Heart left ventricle (tissue), 16 donors: ENCODE results near the gene SORCS2. TPM values are rescaled to one million over a fixed set of nuclear protein-coding genes. Genes with fewer than 3 reads are reported as not detected.

Source experiments
- ATAC-seq, 4 donors: fragments of 200-7000 bp; cut with Tn5 transposase; one replicate each; pipeline ENCODE4 v1.9.1; 2020 to 2022; ENCODE audit warnings: moderate library complexity in 4 of 4, mild to moderate bottlenecking in 3 of 4, moderate number of reproducible peaks in 1 of 4
- DNase-seq, 5 donors: peaks; one replicate each; pipeline ENCODE4 v3.0.0-alpha.2; 2020
- H3K27ac ChIP-seq, 12 donors: fragments of 200-600 bp; sonication (generic) in 4 of 12; one replicate each; pipeline versions ENCODE4 v1.5.0 to v1.8.0; 2016 to 2022; ENCODE audit warnings: mild to moderate bottlenecking in 2 of 12
- H3K27me3 ChIP-seq, 9 donors: fragments of 200-600 bp; sonication (generic) in 2 of 9; one replicate each; pipeline versions ENCODE4 v1.5.1 to v1.8.0; 2016 to 2022; ENCODE audit warnings: mild to moderate bottlenecking in 3 of 9
- H3K36me3 ChIP-seq, 9 donors: fragments of 200-600 bp; sonication (generic) in 2 of 9; one replicate each; pipeline versions ENCODE4 v1.5.0 to v1.8.0; 2018 to 2022; ENCODE audit warnings: mild to moderate bottlenecking in 2 of 9
- H3K4me1 ChIP-seq, 12 donors: fragments of 200-600 bp; sonication (generic) in 4 of 12; one replicate each; pipeline versions ENCODE4 v1.5.0 to v1.8.0; 2016 to 2022; ENCODE audit warnings: mild to moderate bottlenecking in 3 of 12
- H3K4me3 ChIP-seq, 12 donors: fragments of 200-600 bp; sonication (generic) in 4 of 12; one replicate each; pipeline versions ENCODE4 v1.5.0 to v1.8.0; 2017 to 2022; ENCODE audit warnings: mild to moderate bottlenecking in 9 of 12, moderate library complexity in 4 of 12
- H3K9me3 ChIP-seq, 12 donors: fragments of 200-600 bp; sonication (generic) in 4 of 12; one replicate each; pipeline versions ENCODE4 v1.5.0 to v1.8.0; 2016 to 2022; ENCODE audit warnings: mild to moderate bottlenecking in 1 of 12
- CTCF ChIP-seq, 12 donors: fragments of 200-600 bp; sonication (generic) in 4 of 12; IDR thresholded peaks; one replicate each; pipeline versions ENCODE4 v1.5.0 to v1.8.0; 2018 to 2022; ENCODE audit warnings: antibody characterized with exemption in 12 of 12, mild to moderate bottlenecking in 5 of 12
- POLR2A ChIP-seq, 2 donors: fragments of 450-650 bp; IDR thresholded peaks; one replicate each; pipeline ENCODE4 v1.6.1; 2017; ENCODE audit warnings: antibody characterized with exemption in 2 of 2, mild to moderate bottlenecking in 2 of 2, moderate library complexity in 2 of 2
- WGBS, 4 donors: extraction: QIAGEN DNeasy Blood & Tissue Kit in 2 of 4; methylation state at CpG; one replicate each; pipeline versions ENCODE4 v1.1.5 to v1.1.7; 2013 to 2018; 5-methylcytosine and 5-hydroxymethylcytosine counted together
- intact Hi-C, 10 donors: fragments of 100-400 bp; cut with DNase I; formaldehyde crosslinking; loops; one replicate each; pipeline versions ENCODE4 v1.11.1 to v1.14.2; 2022
- polyA plus RNA-seq, 2 donors: library from polyadenylated mRNA; stranded (reverse); fragments of 200-250 nt; gene quantifications; one replicate each; pipeline ENCODE4 v1.2.3, GENCODE V29; 2013
- total RNA-seq, 9 donors: library from RNA; depleted of rRNA in 2 of 9; stranded (reverse); fragments of >200 nt in 2 of 9; fragmentation: NEBNext Ultra II Directional in 3 of 9; extraction: Animal tissue kit (Norgen Biotek cat#: 25700) in 3 of 9; gene quantifications; one replicate each; pipeline versions ENCODE4 v1.1.0 to v1.2.4, GENCODE V29; 2016 to 2023
- donor health status: ischemic (EF 13 %, LVEDD 7.1; RV severe dilation, severe dysfunction).
- donor health status: healthy with polysubstance abuse.
- donor health status: DM: no; HTN: yes; CAD: no.
- donor health status: DM: no; HTN: no; CAD: no.
- donor health status: ischemic (EF 25% LVEDD 6.9; RV normal size, moderate dysfunction).
- donor health status: ischemic (EF 25% LVEDD 5.7; RV mildly dilated, moderate dysfunction).
- donor health status: healthy.
- donor health status: DM: yes; HTN: yes; CAD: no.
- donor health status: ischemic (EF 35%, LVEDD 5.7; RV mildly dilated, moderate dysfunction).
- donor health status: nonischemic (EF 11% LVEDD 7.7; RV severe dilation, severe dysfunction).
- donor health status: DM: yes; HTN: yes; CAD: no.
- donor health status: PGD.
- donor health status: ischemic (EF 29% LVEDD 5.4; RV normal size, mild dysfunction).
- donor health status: nonischemic (EF 23%, LVEDD 6.1; RV moderate dilation, normal function).

Gene SORCS2
- total and polyA plus RNA-seq, 11 donors, result 0.28 to 5.5 (median 2.4) TPM

- no peak for DNase-seq
Observed at GRCh38 chr4:7228734-7229133, 36.4 kb downstream of the SORCS2 start.

GRCh38 chr4:7232061-7232650 lies 39.8 kb downstream of the SORCS2 start:
- no peaks in the 10 kb centered on the region for H3K27me3 ChIP-seq
- no peaks in the 10 kb centered on the region for H3K36me3 ChIP-seq
- 87 to 92% (median 90%) methylated on average over 18 of the region's 18 CpGs for whole genome bisulfite sequencing, 4 donors
- H3K9me3 ChIP-seq, result peaks cover 0 to 3% (median 0%) of the 10 kb centered on the region in 12 donors
- DNase-seq (peak in 1 of 5 donors; percentile 55), ATAC-seq (no peak)
- intact Hi-C loops, result no loop called here
- H3K4me3 ChIP-seq, result no peak overlapping the region
- H3K4me1 ChIP-seq, result peaks cover 0 to 11% (median 0%) of the 10 kb centered on the region in 12 donors
- H3K27ac ChIP-seq, result no peak overlapping the region
- TF ChIP-seq CTCF (IDR thresholded peaks at IDR 0.05) (no peak), POLR2A (IDR thresholded peaks at IDR 0.05) (no peak)

More at GRCh38 chr4:7228734-7229133, 36.4 kb downstream of the SORCS2 start:
- Histone ChIP-seq H3K9me3 (peaks cover 0 to 3% (median 0%) of the 10 kb centered on the region in 12 donors), H3K4me1 (no peaks in the 10 kb centered on the region), H3K27ac (no peak overlapping the region), H3K27me3 (no peaks in the 10 kb centered on the region), H3K36me3 (no peaks in the 10 kb centered on the region), H3K4me3 (no peak overlapping the region)
- intact Hi-C loops, result no loop called here
- no peak for TF ChIP-seq CTCF (IDR thresholded peaks at IDR 0.05)
- no peak for TF ChIP-seq POLR2A (IDR thresholded peaks at IDR 0.05)
- ATAC-seq, result no peak
- 90 to 99% (median 96%) methylated on average over 6 to 11 of the region's 11 CpGs for WGBS, 4 donors

GRCh38 chr4:7233006-7233580 lies 40.8 kb downstream of the SORCS2 start:
- TF ChIP-seq POLR2A (IDR thresholded peaks at IDR 0.05) (no peak), CTCF (IDR thresholded peaks at IDR 0.05) (no peak)
- Histone ChIP-seq H3K4me1 (peaks cover 0 to 18% (median 0%) of the 10 kb centered on the region in 12 donors), H3K36me3 (no peaks in the 10 kb centered on the region), H3K4me3 (no peak overlapping the region), H3K27ac (no peak overlapping the region), H3K9me3 (peaks cover 0 to 3% (median 0%) of the 10 kb centered on the region in 12 donors), H3K27me3 (no peaks in the 10 kb centered on the region)
- ATAC-seq (no peak), DNase-seq (peak in 1 of 5 donors; percentile 48)
- 86 to 89% (median 87%) methylated on average over 15 to 18 of the region's 18 CpGs for WGBS, 4 donors
- intact Hi-C loops, result no loop called here

- Histone ChIP-seq H3K4me1 (peaks cover 0 to 21% (median 0%) of the 10 kb centered on the region in 12 donors), H3K4me3 (no peak overlapping the region), H3K27ac (no peak overlapping the region), H3K36me3 (no peaks in the 10 kb centered on the region), H3K27me3 (no peaks in the 10 kb centered on the region), H3K9me3 (peaks cover 0 to 6% (median 0%) of the 10 kb centered on the region in 12 donors)
- TF ChIP-seq CTCF (IDR thresholded peaks at IDR 0.05) (no peak), POLR2A (IDR thresholded peaks at IDR 0.05) (no peak)
- intact Hi-C loops, result no loop called here
- WGBS, 4 donors, result 86 to 96% (median 93%) methylated on average over 7 to 12 of the region's 12 CpGs
- ATAC-seq (no peak), DNase-seq (peak in 1 of 5 donors; percentile 2)
Observed at GRCh38 chr4:7233601-7234000, 41.3 kb downstream of the SORCS2 start.
